DMS 273 (cell line): ENCODE data around the gene ALG1L2.
"Not testable (repeated sequence)": the region's sequence is repeated elsewhere in the genome, so short reads cannot be mapped to it uniquely, and the experiment has no call there.

Source experiments
- DNase-seq: peaks from one replicate; lab custom pipeline; 2025; ENCODE audit not compliant: unreplicated experiment; lab: John Stamatoyannopoulos, UW

ALG1L2 gene

DNA sequence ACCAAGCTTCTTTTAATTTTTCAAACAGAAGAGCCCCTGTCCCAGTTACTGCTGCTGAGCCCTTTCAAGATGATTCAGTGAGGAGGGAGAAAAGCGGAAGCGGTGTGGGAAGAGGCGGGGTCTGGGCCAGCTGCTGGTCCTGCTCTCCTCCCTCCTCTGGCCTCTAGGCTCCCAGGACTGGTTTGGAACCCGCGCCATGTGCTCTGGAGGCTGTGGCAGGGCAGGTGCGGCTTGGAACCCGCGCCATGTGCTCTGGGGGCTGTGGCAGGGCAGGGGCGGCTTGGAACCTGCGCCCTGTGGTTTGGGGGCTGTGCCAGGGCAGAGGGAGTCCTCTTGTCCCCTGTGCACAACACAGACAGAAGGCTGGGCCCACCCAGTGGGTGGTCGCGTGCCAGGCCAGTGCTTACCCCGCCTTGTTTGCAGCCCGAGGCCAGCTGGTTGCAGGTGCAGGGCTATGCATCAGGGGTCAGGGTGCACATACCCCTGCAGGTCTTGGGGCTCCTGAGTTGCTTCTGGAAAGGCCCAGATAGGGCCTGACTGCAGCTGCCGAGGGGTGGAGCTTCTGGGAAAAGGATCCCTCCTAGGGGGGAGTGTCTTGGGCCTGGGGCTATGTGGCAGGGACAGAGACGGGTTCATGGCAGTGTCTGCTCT is 12.2 kb downstream of the ALG1L2 start:
- DNase-seq: no peak

DNA sequence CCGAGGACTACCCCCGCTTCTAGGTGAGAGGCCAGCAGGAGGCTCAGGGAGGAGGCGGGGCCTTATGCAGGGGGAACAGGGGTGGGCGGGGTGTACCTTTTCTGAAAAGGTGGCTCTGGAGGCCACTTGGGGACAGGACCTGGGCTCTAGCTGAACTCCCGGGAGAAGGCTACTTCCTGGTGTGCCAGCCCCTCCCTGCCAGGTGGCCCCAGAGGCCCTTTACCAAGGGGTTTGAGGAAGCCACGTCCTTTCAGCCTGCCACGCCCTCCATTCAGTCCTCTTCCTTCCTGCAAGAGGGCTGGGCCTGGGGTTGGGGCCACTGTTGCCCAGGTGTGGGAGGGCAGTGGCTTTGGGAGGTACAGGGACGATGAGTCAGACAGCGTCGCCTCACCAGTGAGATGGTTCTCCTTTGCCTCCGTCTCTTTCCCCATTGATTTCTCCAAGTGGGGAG is 12.9 kb downstream of the ALG1L2 start:
- not testable (repeated sequence) for DNase-seq

DNA sequence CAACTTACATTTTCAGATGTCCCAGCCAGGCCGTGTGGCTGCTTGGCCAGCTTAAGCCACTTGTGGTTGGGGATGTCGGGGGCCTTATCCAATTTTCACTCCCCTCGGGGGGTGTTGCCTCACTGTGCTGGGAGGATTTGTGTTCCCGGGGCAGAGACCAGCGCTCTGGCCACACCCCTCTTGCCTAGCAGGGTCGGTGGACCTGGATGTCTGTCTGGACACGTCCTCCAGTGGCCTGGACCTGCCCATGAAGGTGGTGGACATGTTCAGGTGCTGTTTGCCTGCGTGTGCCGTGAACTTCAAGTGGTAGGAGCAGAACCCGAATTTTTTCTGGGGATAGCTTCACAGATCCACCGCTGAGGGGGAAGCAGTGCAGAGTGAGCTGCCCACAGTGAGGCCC is 14.2 kb downstream of the ALG1L2 start:
- DNase-seq: not testable (repeated sequence)

DNA sequence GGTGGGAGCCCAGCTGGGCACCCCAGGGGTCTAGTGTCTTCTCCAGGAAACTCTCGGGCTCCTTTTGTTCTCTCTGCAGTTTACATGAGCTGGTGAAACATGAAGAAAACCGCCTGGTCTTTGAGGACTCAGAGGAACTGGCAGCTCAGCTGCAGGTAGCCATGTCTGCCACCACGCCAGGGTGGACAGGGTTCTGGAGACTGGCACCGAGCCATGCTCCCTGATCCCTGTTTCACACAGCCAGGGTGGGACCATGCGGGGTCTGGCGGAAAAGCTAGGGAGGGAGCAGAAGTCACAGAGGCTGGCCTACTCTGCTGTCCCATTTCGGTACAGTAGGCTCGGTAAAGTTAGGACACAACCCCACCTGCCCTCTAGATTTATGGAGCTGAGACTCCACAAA is 15.5 kb downstream of the ALG1L2 start:
- DNase-seq: not testable (repeated sequence)

DNA sequence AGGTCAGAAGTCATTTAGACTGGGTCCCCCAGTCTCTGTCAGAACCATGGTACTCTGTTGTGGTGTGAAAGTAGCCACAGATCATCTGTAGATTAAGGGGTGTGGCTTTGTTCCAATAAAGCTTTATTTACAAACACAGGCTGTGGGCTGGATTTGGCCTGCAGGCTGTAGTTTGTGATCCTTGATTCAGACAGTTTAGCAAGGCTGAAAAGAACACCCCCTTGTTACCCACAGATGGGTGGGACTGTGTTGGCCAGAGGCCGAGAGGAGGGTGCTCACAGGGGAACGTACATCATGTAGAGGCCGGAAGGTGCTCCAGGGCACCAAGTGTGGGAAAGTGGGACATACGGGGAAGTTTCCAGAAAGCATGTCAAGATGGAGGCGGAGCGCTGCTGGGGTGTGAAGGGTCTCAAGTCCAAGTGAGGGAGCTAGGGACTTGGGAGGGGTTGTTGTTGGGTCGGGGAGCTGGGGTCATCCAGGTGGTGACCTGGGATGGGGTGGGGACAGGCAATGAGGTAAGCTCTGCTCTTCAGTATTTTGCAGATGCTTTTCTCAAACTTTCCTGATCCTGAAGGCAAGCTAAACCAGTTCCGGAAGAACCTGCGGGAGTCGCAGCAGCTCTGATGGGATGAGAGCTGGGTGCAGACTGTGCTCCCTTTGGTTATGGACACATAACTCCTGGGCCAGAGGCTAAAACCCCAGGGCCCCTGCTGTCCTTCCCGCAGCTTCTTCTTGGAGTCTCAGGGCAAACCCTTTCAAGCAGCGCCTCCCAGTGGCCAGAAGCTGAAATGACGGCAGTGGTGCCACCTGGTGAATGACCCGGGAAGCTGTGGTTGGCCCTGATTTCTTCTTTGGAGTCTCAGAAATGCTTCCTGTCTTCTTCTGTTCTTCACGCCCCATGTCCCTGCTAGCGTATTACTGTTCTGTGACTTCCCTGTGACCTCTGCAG is 16.3 kb downstream of the ALG1L2 start:
- peak; percentile 46 for DNase-seq

DNA sequence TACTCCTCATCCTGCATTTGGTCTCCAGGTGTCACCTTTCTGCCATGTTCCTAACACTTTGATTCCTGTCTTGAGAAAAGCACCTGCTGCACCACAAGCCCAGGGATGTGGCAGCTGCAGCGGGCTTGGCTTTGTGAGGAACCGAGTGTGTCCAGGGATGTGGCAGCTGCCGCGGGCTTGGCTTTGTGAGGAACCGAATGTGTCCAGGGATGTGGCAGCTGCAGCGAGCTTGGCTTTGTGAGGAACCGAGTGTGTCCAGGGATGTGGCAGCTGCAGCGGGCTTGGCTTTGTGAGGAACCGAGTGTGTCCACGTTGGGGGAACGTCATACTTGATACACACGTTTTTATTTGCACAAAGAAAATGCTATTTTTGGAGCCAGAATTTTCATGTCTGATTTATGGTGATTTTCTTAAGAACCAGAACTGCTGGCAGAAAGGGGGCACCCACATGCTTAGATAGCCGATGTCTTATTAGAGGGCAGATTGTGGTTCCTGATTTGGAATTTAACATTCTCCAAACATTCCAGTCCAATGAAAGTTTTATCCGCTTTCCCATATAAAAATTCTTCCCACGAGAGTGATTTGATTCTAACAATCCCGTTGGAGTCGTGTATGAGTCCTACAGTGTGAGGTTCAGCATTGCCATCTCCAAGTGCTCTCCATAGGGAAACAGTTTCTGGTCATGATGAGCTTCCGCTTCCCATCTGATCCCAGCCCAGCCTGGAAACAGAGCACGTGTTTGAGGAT is 17.2 kb downstream of the ALG1L2 start:
- peak; percentile 46 for DNase-seq

DNA sequence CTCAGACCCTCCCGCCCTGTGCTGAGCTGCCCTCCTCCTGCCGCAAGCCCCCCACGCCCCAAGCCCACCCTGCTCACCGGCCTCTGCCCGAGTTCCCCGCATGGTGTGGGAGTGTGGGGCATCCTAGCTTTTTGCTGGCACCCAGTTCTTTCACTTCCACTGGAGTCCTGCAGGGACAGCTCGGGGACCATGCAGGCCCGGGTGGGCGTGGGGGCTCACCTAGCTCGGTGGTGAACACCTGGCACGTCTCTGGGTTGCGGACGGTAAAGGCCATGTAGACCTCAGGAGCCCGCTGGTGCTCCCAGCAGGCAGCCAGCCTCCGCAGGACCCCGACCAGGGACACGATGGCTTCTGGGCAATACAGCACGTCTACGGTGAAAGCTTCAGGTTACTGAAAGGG is 20.9 kb downstream of the ALG1L2 start:
- not testable (repeated sequence) for DNase-seq

DNA sequence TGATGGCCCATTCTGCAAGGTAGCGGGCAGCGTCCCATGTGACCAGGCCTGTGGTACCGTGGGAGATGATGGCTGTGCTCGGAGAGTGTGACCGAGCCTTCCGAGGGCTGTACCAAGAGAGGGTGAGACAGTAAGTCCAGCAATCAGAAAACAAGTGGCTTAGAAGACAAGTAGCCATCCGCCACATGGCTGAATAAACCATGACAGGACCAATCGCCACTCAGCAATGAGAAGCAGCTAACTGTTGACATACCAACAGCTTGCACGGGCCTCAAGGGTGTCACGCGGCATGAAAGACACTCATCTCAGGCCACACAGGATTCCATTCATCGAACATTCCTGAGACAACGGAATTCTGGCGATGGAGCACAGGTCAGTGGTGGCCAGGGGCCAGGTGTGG is 22.6 kb downstream of the ALG1L2 start:
- not testable (repeated sequence) for DNase-seq

DNA sequence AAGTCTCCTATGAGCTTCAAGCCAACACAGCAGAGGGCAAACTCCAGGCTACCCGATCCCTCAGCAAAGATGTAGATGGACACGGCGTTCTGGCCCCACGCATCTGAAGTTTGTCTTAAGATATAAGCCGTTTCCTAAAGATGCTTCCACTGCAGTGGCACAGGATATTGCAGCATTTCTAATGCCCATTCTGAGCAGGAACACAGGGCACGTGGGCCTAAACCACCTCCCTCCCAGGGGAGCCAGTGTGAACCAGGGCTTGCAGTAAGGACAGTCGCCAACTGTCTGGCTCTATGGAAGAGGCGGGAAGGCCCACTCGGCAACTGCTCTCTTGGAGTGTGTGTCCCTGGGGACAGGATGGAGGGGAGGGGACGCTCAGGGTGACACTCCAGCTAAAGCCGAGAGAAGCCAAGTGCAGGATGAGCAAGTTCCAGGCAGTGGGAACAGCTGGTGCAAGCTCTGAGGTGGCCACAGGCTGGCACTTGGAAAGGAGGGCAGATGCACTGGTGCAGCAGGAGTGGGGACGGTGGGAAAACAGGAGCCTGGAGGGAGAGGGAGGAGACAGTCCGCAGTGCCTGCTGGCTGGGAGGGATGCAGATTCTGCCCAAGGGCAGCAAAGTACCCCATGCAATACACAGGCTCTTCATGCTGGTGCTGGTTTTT is 25.8 kb downstream of the ALG1L2 start:
- DNase-seq: peak; percentile 27

DNA sequence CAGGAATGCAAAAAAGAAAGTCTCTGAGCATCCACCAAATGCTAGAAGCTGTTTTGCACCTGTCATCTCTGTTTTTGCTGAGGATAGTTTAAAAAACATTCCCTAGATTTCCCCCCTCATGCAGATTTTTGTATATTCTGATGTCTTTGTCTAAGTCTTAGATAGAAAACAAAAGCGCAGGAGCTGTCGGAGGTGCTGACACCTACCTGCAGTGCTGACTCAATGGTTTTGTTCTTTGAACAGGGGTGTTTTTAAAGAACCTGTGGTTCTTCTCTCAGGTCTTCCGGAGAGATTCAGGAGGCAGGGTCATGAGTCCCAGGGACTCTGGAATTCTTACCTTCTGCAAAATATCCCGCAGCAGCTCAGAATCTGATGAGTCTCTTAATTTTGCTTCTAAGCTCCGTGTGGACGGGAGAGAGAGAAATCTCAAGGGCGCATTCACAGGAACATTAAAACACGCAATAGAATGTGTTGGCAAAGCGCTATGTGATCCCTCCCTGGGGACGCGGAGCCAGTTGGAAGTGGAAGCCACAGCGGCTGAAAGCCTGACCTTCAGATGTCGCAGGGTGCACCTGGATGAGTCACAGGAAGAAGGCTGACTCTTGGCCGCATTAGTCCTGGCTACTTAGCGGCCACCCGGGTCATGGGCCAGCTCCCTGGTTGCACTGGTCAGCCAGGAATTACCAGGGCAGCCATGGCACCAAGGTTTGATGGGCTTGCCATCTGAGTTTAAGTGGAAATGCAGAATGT is 27.4 kb downstream of the ALG1L2 start:
- not testable (repeated sequence) for DNase-seq

DNA sequence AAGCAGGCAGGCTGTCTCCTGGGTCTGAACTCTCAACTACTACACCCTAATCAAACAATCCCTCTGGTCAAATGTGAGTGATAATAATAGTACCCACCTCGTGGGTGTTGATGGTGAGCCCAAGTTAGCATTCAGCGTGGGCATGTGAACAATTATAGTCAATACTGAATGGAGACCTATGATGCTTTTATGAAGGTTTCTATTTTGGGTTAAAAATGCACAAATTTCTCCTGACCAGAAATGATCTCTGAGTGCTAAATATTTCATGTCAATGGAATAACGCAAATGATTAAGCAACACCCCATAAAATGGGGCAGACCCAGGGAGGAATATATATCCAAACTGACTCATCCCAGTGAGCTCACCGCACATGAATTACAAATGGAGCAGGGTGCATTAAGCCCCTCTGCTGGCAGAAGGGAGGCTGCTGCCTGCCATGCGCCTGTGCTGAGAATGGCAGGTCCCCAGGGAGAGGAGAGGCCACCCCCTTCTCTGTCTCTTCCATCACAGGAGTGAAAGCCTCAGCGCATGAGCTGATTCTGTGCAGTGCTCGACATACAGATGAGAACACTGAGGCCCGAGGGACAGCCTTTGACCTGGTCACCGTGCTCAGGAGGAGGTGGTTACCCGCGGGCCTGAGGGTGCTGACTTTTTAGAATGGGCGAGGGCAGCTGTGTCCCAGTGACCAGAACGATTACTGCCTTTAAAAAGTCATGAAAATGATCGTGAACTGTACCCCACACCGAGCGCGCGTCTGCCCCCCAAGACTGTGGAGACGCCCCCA is 28.9 kb downstream of the ALG1L2 start:
- peak; percentile 70 for DNase-seq

DNA sequence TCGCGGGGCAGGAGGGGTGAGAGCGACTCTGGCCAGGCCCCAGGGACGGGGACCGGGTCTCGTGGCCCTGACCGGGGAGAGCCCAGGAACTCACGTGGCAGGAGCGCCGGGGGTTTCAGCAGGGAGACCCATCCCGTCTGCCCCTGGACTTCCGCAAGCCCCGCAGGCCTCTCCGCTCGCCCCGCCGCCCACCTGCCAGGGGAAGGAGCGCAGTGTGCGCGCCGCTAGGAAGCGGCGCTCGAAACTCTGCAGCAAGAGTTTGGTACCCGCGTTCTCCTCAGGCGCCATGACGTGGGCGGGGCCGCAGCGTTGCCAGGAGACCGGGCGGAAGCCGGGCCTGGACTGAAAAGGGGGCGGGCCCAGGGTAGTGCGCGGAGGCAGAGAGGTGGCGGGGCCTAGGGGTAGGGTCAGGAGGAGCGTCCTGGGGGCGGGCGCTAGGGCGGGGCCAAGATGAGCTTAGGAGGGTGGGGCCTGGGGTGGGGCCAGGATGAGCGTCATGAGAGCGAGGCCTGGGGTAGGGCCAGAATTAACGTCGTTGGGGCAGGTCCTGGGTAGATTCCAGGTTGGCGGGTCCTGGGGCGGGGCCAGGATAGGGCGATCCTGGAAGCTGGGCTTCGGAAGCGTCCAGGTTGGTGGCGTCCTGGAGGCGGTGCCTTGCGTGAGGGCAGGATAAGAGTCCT is 29.7 kb downstream of the ALG1L2 start:
- DNase-seq: peak; percentile 100

DNA sequence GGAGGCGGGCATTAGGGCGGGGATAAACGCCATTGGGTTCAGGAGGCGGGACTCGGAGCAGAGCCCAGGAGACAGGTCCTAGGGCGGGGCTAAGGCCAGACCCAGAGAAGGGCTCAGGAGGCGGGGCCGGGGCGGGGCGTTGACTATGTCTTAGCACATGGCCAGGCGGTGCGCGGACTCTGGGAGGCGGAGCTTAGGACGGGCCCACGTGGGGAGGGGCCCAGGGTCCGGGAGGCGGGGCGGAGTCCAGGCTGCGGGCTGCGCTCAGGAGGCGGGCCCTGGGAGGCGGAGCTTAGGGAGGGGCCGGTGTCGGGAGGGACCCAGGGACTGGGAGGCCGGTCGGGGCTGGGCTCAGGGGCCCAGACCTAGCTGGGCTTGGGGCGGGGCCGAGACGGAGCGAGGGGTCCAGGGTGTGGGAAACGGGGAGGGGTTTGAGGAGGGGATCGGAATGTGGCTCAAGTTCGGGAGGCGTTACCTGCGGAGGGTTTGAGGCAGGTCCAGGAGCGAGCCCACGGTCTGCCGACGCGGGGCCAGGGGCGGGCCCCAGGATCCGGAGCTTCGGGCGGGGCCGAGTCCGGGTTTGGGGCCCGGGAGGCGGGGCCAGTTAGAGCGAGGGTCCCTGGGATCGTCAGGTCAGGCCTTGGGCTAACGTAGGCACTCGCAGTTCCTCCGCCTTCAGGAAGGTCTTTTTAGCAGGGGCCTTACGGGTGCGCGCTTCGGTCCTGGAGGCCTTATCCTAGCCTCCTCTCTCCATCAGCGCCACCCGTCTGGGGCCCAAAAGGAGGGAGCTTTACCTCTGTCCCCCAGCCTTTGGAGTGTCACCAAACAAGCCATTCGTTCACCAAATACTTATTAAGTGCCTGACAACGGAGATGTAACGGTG is 30.5 kb downstream of the ALG1L2 start:
- DNase-seq: peak; percentile 99

DNA sequence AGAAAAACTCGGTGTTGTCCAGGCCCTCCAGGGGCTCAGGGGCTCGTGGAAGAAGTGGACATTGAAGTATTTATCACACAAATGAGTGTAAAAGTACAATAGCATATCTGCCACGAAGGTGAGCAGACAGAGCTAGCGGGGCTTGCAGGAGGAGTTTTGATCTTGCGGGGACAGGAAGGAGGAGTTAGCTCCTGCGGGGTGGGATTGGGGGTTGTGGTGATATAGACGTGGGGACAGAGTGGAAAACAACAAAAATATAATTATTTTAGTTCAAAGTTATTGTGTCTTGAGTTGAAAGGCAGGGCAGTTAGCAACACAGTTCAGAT is 31.1 kb downstream of the ALG1L2 start:
- DNase-seq: peak; percentile 52

DNA sequence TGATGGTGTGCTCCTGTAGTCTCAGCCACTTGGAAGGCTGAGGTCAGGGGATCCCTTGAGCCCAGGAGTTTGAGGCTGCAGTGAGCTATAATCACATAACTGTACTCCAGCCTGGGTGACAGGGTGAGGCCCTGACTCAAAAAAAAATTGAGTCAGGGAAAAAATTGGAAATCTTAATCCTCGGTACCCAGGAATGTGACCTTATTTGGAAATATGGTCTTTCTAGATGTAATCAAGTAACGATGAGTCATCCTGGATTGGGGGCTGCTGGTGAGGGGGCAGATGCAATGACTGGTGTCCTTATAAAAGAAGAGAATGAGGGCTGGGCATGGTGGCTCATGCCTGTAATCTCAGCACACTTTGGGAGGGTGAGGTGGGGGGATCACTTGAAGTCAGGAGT is 33.8 kb downstream of the ALG1L2 start:
- not testable (repeated sequence) for DNase-seq

DNA sequence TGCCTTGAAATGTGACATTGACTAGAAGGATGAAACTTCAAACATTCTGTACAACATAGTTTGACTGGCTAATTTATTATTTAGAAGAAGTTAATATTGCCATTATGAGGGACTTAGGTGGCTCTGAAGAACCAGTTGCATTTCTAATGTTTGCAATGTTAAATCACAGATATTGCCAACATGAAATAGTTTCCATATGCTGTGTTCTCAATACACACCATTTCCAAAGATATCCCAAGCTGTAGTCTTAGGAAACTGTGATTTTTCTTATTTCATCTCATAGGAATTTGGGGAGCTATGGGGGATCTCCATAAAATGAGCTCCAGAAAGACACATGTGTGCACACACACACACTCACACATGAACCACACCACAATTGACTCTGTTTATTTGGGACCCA is 36.3 kb downstream of the ALG1L2 start:
- no peak for DNase-seq

DNA sequence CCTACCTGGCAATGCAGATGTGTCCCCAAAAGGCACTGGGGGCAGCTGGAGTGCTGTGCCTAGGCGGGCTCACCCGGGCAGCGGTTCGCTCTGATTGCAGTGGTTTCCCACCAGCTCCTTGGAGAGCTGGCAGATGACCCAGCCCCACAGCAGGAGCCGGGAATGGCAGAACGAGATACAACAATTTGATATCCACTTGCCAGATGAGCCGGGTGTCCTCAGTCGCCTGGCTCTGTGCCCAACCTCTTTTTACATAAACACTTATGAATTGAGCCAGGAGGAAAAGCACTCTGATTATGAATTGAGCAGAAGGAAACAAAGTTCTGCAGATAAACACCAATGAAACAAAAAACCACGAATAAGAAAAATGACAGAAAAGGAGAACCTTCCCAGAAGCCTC is 38.2 kb downstream of the ALG1L2 start:
- peak; percentile 72 for DNase-seq

DNA sequence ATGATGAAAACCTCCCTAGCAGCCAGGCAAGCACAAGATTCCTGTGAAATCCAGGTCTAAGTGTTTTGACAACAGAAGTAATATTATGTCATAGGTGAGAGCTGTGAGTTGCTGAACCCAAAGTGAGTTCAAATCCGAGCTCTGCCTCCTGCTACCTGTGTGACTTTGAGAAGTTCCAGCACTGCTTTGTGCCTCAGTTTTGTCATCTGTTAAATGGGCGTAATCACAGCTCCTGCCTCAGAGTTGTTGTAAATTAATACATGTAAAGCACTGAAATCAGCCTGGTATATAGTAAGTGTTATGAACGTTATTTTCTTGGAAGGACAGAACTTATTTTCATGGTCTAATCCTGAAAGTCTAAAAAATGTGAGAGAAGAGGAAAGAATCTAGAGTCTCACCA is 38.7 kb downstream of the ALG1L2 start:
- not testable (repeated sequence) for DNase-seq
